Upper lobe of left lung (tissue), 6 donors: ENCODE results near the gene DLGAP5. TPM values are rescaled to one million over a fixed set of nuclear protein-coding genes. Genes with fewer than 3 reads are reported as not detected.
A peak's percentile ranks its signal among the peaks of the same experiment; 100 is the strongest.

ENCODE experiments used
- ATAC-seq, 2 donors: fragments of 200-7000 bp; cut with Tn5 transposase; one replicate each; pipeline ENCODE4 v1.9.1; 2022; ENCODE audit warnings: mild to moderate bottlenecking in 2 of 2, moderate library complexity in 2 of 2; ENCODE audit not compliant: low FRiP score in 2 of 2
- DNase-seq, 2 donors: peaks; one replicate each; pipeline ENCODE4 v3.0.0-alpha.2; 2019 to 2020
- H3K27ac ChIP-seq, 4 donors: fragments of 200-600 bp; sonication (generic); one replicate each; pipeline ENCODE4 v1.5.1; 2016 to 2019
- H3K27me3 ChIP-seq, 4 donors: fragments of 200-600 bp; sonication (generic); one replicate each; pipeline ENCODE4 v1.5.1; 2017 to 2019
- H3K36me3 ChIP-seq, 4 donors: fragments of 200-600 bp; sonication (generic); one replicate each; pipeline ENCODE4 v1.5.1; 2016 to 2019
- H3K4me1 ChIP-seq, 4 donors: fragments of 200-600 bp; sonication (generic); one replicate each; pipeline ENCODE4 v1.5.1; 2018 to 2019
- H3K4me3 ChIP-seq, 4 donors: fragments of 200-600 bp; sonication (generic); one replicate each; pipeline ENCODE4 v1.5.1; 2017 to 2019; ENCODE audit warnings: mild to moderate bottlenecking in 2 of 4, moderate library complexity in 1 of 4
- H3K9me3 ChIP-seq, 4 donors: fragments of 200-600 bp; sonication (generic); one replicate each; pipeline ENCODE4 v1.5.1; 2018 to 2019
- CTCF ChIP-seq, 6 experiments: fragments of 450-650 bp in 4 of 6; fragments of 200-600 bp in 2 of 6; sonication (generic) in 2 of 6; IDR thresholded peaks; one replicate each; pipeline ENCODE4 v1.5.1; 2016 to 2019; ENCODE audit warnings: antibody characterized with exemption in 6 of 6
- EP300 ChIP-seq, 4 donors: sonication (generic); formaldehyde crosslinking; IDR thresholded peaks; one replicate each; pipeline ENCODE4 v1.5.1; 2017; ENCODE audit warnings: antibody characterized with exemption in 4 of 4, control low read depth in 2 of 4
- POLR2A ChIP-seq, 4 donors: fragments of 450-650 bp; IDR thresholded peaks; one replicate each; pipeline ENCODE4 v1.5.1; 2016 to 2017; ENCODE audit warnings: antibody characterized with exemption in 4 of 4, mild to moderate bottlenecking in 2 of 4
- POLR2AphosphoS5 ChIP-seq, 2 donors: sonication (generic); formaldehyde crosslinking; IDR thresholded peaks; one replicate each; pipeline ENCODE4 v1.5.1; 2017; ENCODE audit warnings: antibody characterized with exemption in 2 of 2
- WGBS, 2 donors: methylation state at CpG; one replicate each; pipeline ENCODE4 v1.1.5; 2017 to 2018; 5-methylcytosine and 5-hydroxymethylcytosine counted together
- total RNA-seq, 6 donors: library from RNA; depleted of rRNA in 4 of 6; stranded (reverse); fragments of >200 nt in 4 of 6; gene quantifications; one replicate each; pipeline versions ENCODE4 v1.1.0 to v1.2.1, GENCODE V29; 2016 to 2021
- donor health status: DM: no; HTN: no; CAD: no; lungs with moderate emphysema.
- donor health status: DM: no; HTN: yes; CAD: no; lungs with severe emphysema.

The DLGAP5 gene
- total RNA-seq, 6 donors from 2014 or later: 0.39 to 1.6 (median 0.87) TPM; not detected in 2

GRCh38 chr14:55105991-55106390 is 85.4 kb downstream of the DLGAP5 start:
- no peak for ATAC-seq
- no peak overlapping the region for H3K4me3 ChIP-seq
- no peaks in the 10 kb centered on the region for H3K36me3 ChIP-seq
- DNase-seq: peak in 1 of 2 donors; percentile 14
- no peaks in the 10 kb centered on the region for H3K27me3 ChIP-seq
- H3K9me3 ChIP-seq: peaks cover 0 to 7% (median 0%) of the 10 kb centered on the region in 4 donors
- 87 to 88% methylated on average over 7 of the region's 7 CpGs for WGBS, 2 donors
- TF ChIP-seq POLR2A (IDR thresholded peaks at IDR 0.05): no peak
- TF ChIP-seq POLR2AphosphoS5 (IDR thresholded peaks at IDR 0.05): no peak
- no peak for TF ChIP-seq CTCF (IDR thresholded peaks at IDR 0.05)
- no peak for TF ChIP-seq EP300 (IDR thresholded peaks at IDR 0.05)
- peak overlapping the region; percentile 41 to 93 (median 88) for H3K27ac ChIP-seq
- H3K4me1 ChIP-seq: peaks cover 50 to 77% (median 65%) of the 10 kb centered on the region in 4 donors

GRCh38 chr14:55103971-55104954 is 87.1 kb downstream of the DLGAP5 start:
- peak in 1 of 4 donors; percentile 14 for TF ChIP-seq POLR2A (IDR thresholded peaks at IDR 0.05)
- TF ChIP-seq CTCF (IDR thresholded peaks at IDR 0.05): no peak
- Histone ChIP-seq H3K4me3 (no peak overlapping the region), H3K27me3 (no peaks in the 10 kb centered on the region), H3K9me3 (peaks cover 0 to 7% (median 0%) of the 10 kb centered on the region in 4 donors), H3K4me1 (peaks cover 59 to 93% (median 75%) of the 10 kb centered on the region in 4 donors), H3K27ac (peak overlapping the region; percentile 84 to 93 (median 92)), H3K36me3 (no peaks in the 10 kb centered on the region)
- ATAC-seq (no peak), DNase-seq (peak in 1 of 2 donors; percentile 53)
- WGBS, 2 donors: 91 to 93% methylated on average over 6 of the region's 6 CpGs

GRCh38 chr14:55103005-55103640 is 88.3 kb downstream of the DLGAP5 start:
- DNase-seq (peak; percentile 86 to 95), ATAC-seq (peak; percentile 87 to 94)
- H3K9me3 ChIP-seq: peaks cover 0 to 7% (median 0%) of the 10 kb centered on the region in 4 donors
- H3K4me3 ChIP-seq: peak overlapping the region in 2 of 4 donors; percentile 14 to 24
- peak overlapping the region; percentile 84 to 93 (median 92) for H3K27ac ChIP-seq
- peaks cover 62 to 94% (median 72%) of the 10 kb centered on the region in 4 donors for H3K4me1 ChIP-seq
- no peaks in the 10 kb centered on the region for H3K36me3 ChIP-seq
- no peaks in the 10 kb centered on the region for H3K27me3 ChIP-seq
- TF ChIP-seq POLR2AphosphoS5 (IDR thresholded peaks at IDR 0.05): peak; percentile 77 to 91
- TF ChIP-seq POLR2A (IDR thresholded peaks at IDR 0.05): peak in 2 of 4 donors; percentile 28 to 81
- TF ChIP-seq CTCF (IDR thresholded peaks at IDR 0.05): no peak
- peak in 2 of 4 donors; percentile 83 to 94 for TF ChIP-seq EP300 (IDR thresholded peaks at IDR 0.05)
- WGBS, 2 donors: 48% methylated on average over 10 to 13 of the region's 13 CpGs

- 0 to 7% methylated on average over 7 of the region's 7 CpGs for WGBS, 2 donors
- Histone ChIP-seq H3K4me1 (peaks cover 60 to 86% (median 68%) of the 10 kb centered on the region in 4 donors), H3K27ac (peak overlapping the region; percentile 84 to 93 (median 92)), H3K9me3 (peaks cover 0 to 7% (median 0%) of the 10 kb centered on the region in 4 donors), H3K4me3 (no peak overlapping the region), H3K27me3 (no peaks in the 10 kb centered on the region), H3K36me3 (no peaks in the 10 kb centered on the region)
- TF ChIP-seq POLR2AphosphoS5 (IDR thresholded peaks at IDR 0.05): peak; percentile 79 to 97
- peak in 1 of 6 experiments; percentile 2 for TF ChIP-seq CTCF (IDR thresholded peaks at IDR 0.05)
- TF ChIP-seq POLR2A (IDR thresholded peaks at IDR 0.05): peak in 3 of 4 donors; percentile 34 to 73 (median 64)
- peak in 2 of 4 donors; percentile 82 to 86 for TF ChIP-seq EP300 (IDR thresholded peaks at IDR 0.05)
- peak; percentile 84 to 92 for ATAC-seq
- DNase-seq: peak; percentile 34 to 88
Observed at GRCh38 chr14:55102141-55102621, 89.2 kb downstream of the DLGAP5 start.
